Hematopoietic multipotent progenitor cell (in vitro differentiated cells): ENCODE data around the gene CACNA2D2. TPM values are rescaled to one million over a fixed set of nuclear protein-coding genes. Genes with fewer than 3 reads are reported as not detected.

Experiments
- DNase-seq, 3 donors: peaks; one replicate each; pipeline ENCODE4 v3.0.0-alpha.2; 2011 to 2015; ENCODE audit warnings: low read depth in 2 of 3, low spot score in 2 of 3
- total RNA-seq: library from RNA; depleted of rRNA; stranded (reverse); fragments of >200 nt; gene quantifications from one replicate; pipeline ENCODE4 v1.2.3, GENCODE V29; 2012

Gene CACNA2D2
- total RNA-seq, 1 donor: 1.1 TPM

DNA sequence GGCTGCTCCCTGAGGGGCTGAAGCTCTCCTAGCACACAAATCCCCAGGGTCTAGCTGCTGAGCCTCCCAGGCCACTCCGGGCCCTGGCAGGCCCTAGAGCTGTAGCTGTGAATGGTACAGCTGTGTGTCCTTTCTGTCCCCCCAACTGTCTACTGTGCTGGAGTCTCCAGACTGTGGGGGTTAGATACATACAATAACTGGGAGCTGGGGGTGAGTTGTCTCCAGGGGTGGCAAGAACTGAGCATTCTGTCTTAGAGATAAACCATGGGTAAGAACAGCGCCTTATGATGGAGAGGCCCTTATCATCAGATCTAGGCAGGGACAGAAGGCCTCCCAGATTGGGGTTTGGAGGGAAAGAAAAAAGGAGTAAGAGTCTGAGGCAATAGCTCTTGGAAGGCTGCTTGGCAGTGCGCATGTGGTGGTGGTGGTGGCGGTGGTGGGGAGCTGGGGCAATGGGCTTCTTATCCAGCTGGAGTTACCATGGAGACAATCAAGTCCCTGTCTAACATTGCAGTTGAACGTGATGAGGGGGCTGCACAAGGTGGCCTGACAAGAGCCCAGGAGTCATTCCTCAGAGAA lies 149.2 kb downstream of the CACNA2D2 start:
- no peak for DNase-seq

DNA sequence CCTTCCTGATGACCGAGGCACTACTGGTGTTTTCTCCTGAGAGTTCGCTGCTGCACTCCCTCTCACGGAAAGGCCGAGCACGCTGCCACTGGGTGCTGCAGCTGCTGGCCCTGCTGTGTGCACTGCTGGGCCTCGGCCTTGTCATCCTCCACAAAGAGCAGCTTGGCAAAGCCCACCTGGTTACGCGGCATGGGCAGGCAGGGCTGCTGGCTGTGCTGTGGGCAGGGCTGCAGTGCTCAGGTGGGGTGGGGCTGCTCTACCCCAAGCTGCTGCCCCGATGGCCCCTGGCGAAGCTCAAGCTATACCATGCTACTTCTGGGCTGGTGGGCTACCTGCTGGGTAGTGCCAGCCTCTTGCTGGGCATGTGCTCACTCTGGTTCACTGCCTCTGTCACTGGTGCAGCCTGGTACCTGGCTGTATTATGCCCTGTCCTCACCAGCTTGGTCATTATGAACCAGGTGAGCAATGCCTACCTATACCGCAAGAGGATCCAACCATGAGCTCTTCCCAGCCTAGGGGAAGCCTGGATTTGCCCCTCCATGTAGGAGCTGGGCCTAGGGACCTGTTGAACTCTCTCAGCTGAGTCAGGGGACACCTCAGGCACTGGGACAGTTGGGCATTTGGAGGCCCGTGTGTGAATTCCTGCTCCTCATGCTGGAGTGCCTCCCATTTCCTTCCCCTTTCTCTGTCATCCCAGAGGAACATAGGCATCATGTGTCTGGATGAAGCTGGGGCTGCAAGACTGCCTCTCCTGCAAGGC lies 150.0 kb downstream of the CACNA2D2 start:
- no peak for DNase-seq

- DNase-seq: peak in 2 of 3 donors; percentile 63 to 70
Observed at GRCh38 chr3:50352781-50353180, 150.7 kb downstream of the CACNA2D2 start.

DNA sequence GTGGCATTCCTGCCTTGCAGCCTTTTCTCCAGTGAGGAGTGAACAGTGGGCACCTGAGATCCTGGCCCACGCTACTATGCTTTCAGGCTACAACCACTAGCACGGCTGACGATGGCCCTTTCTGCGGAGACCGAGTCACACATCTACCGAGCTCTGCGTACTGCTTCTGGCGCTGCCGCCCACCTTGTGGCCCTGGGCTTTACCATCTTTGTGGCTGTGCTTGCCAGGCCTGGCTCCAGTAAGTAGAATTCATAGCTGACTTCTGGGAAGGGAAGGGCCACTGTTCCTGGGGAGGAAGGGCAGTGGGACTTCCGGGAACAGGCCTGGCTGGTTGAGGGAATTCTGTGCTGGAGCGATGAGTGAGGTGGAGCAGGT lies 152.1 kb downstream of the CACNA2D2 start:
- no peak for DNase-seq

GRCh38 chr3:50350527-50351322 lies 152.7 kb downstream of the CACNA2D2 start, which contains the start of the genes CYB561D2 and NPRL2:
Gene CYB561D2, plus strand, starts transcription at chr3:50350862. Its CDS starts 572 bp downstream, at chr3:50351434.
Gene NPRL2, minus strand, starts transcription at chr3:50350775. Its CDS starts 123 bp downstream, at chr3:50350652.
- peak; percentile 92 to 95 (median 93) for DNase-seq

- no peak for DNase-seq
Observed at GRCh38 chr3:50350213-50350526, 153.3 kb downstream of the CACNA2D2 start.

DNA sequence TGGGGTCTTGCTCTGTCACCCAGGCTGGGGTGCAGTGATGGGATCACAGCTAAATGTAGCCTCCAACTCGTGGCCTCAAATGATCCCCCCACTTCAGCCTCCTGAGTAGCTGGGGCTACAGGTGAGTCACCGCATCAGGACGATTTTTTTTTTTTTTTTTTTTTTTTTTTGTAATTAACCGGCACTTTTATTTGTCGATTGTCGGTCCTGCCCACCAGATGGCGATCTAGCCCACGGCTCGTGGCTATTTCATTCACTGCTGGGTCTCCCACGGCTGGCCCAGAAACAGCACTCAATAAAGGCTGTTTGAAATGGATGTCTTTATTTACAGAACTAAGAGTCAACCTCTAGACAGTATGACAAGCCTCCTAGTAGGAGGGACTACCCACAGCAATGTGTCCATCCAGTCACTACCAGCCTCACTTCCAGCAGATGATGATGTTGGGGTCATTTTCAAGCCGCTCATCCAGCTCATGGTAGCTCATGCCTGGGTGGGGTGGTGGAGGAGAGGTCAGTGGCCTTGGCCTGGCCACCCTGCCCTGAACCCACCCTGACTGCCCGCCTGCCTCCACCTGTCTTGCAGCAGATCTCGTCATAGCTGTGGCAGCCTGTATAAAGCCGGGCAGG lies 156.1 kb downstream of the CACNA2D2 start:
- DNase-seq: peak; percentile 55 to 93 (median 86)

- peak; percentile 60 to 65 (median 61) for DNase-seq
Observed at GRCh38 chr3:50345586-50346234, 157.7 kb downstream of the CACNA2D2 start, which contains the start of gene ZMYND10. Gene ZMYND10, minus strand, starts transcription at chr3:50345732. Its CDS starts 153 bp downstream, at chr3:50345579.

GRCh38 chr3:50345008-50345407 lies 158.4 kb downstream of the CACNA2D2 start:
- no peak for DNase-seq

- DNase-seq: no peak
Observed at GRCh38 chr3:50342813-50343633, 160.4 kb downstream of the CACNA2D2 start.

DNA sequence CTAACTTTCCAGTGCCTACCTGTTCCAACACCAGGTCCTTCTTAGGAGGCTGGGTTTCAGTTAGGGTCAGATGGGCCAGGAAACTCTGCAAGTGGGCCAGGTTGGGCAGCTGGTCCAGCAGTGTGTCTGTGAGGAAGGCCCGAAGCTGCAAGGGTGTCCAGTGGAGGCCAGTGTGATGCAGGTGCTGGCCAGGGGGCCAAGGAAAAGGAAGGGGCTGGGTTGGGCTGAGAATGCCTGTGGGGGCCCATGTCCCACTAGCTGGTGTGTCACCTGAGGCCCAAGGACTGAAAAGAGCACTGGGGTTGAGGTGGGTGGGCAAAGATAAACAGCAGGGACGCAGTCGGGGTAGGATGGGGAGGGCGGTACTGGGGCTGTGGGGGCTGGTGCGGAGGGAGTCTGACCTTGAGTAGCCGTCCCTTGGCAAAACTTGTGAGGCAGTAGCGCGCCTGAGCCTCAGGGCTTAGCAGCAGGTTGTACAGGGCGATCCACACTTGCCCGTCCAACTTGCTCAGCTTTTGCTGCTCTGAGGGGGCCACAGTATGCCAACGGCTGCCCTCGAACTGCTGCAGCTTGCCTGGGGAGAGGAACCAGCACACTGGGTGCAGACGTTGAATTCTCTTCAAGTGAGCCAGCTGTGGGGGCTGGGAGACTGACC lies 161.3 kb downstream of the CACNA2D2 start:
- no peak for DNase-seq

DNA sequence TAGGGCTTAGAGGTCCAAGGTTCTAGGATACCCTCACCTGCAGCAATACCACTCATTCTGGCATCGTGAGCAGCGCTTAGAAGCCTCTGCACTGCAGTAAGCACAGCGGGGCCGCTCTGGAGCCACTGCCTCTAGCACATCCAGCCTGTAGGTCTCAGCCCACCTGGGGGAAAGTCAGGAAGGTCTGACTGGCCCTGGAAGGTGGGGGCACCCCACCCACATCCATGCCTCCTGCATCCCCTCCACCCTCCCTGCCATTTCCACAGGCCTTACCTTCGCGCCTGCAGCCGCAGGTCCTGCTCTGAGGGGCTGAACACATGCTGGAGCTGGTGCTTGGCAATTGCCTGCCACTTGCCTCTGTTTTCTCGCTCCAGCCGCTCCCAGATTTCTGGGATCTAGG lies 161.9 kb downstream of the CACNA2D2 start:
- DNase-seq: no peak

- DNase-seq: peak in 2 of 3 donors; percentile 58 to 69
Observed at GRCh38 chr3:50340448-50341329, 162.7 kb downstream of the CACNA2D2 start, which contains the start of gene RASSF1. Gene RASSF1, minus strand, starts transcription at chr3:50340836. Its CDS starts 31 bp downstream, at chr3:50340805.

GRCh38 chr3:50340147-50340447 lies 163.3 kb downstream of the CACNA2D2 start:
- DNase-seq: no peak

GRCh38 chr3:50339485-50340146 lies 163.8 kb downstream of the CACNA2D2 start:
- no peak for DNase-seq

DNA sequence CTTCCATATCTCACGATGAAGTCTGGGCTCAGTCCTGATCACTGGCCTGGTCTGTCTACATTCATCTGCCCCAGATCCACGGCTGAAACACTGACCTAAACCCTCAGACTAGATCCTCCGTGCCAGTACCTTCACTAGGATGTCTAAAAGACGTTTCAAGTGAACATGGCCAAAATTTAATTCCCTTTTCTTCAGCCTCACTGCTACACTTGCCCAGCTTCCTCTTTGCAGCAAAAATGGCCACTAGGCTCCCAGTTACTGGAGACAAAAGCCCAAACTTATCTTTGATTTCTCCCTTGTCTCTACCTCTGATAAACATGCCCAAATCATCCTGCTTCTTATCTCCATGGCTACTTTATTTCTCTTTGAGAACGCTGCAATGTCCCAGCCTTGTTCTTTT lies 164.5 kb downstream of the CACNA2D2 start:
- peak in 1 of 3 donors; percentile 61 for DNase-seq

- DNase-seq: peak; percentile 84 to 98 (median 98)
Observed at GRCh38 chr3:50337175-50337861, 166.1 kb downstream of the CACNA2D2 start.
